ENCODE data around the gene GPC1.

The GPC1 gene

DNA sequence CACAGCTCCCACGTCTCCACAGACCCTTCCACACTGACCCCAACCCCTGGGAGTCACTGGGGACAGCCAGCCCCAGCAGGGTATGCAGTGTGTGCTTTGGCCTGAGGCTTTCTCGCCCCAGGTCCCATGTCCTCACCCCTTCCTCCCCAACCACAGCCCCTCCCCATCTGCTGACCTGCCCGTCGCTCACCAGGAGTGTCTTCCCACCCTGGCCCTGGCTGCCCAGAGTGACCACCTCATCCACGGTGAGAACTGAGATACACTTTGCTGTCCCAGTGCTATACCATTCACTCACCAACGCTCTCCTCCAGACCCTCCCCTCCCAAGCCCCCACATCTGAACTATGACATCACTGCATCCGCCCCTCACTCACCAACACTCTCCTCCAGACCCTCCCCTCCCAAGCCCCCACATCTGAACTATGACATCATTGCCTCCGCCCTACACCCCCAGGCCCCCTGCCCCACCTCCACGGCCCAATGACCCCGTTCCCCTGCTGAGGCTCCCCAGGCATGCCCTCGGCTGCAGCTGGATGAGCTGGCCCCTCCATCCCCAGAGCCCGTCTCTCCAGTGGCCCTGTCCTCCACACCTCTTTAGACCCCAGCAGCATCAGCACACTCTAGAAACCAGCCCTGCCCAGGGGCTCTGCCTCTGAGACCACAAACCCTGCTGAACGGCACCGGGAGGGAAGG is 67.1 kb downstream of the GPC1 start:
- DNase-seq = no peak

DNA sequence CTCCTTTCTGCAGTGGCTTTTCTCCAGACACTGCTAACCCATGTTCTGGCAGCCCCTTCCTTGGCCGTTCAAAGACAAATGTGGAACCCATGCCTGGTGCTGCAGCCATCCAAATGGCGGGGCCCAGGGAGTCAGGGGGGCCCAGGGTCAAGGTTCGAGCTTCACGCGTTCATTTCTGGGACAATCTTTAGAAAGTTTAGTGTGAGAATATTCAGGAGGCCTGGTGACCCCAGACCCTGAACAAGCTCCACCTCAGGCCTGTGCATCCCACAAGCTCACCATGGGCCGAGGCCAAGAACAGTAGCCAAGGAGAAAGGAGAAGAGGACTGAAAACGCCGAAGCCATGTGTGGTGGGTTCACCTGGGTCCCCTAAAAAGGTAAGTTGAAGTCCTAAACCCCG is 67.9 kb downstream of the GPC1 start:
- no peak for DNase-seq

DNA sequence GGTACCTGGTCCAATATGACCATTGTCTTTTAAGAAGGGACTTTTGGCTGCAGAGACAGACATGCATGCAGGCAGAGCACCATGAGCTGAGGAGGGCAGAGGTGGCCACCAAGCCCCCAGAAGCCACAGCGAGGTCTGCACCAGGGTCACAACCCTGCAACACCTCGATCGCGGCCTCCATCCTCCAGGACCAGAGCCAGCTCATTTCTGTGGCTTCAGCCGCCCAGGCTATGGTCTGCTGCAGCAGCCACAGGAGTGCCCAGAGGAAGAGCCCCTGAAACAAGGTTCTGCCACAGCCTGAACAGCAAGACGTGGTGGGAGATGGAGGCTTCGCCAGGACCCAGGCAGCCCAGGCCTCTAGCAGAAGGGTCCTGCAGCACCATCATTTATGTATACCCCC is 68.4 kb downstream of the GPC1 start:
- DNase-seq = no peak

GRCh38 chr2:240505910-240506309 is 70.4 kb downstream of the GPC1 start:
- DNase-seq = no peak

- DNase-seq = no peak
Measured at GRCh38 chr2:240506406-240507059, 71.1 kb downstream of the GPC1 start.

DNA sequence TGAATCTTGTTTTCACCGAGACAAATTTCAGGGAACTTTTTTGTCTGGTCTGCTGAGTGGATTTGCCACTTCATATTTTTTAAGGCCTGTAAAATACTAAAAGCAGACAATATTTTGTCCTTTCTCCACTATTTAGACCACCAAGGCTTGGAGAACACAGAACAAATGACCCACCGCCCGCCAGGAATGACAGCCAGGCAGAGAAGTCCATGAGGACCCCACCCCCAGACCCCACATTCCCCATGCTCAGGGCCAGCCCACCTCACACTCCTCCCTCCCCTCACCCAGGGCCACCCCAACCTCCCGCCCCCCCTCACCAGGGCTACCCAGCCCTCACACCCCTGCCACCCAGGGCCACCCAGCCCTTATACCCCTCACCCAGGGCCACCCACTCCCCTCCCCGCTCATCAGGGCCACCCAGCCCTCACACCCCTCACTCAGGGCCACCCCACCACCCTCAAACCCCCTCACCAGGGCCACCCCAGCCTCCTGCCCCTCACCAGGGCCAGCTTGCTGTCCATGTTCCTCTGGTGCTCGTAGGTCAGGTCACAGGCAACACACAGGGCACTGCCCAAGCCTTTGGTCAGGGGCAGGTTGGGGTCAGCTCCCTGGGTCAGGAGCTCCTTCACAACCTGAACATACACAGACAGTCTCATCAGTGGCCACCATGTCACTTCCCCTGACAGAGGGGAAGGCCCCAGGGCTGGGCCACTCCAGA is 71.8 kb downstream of the GPC1 start:
- DNase-seq = no peak

DNA sequence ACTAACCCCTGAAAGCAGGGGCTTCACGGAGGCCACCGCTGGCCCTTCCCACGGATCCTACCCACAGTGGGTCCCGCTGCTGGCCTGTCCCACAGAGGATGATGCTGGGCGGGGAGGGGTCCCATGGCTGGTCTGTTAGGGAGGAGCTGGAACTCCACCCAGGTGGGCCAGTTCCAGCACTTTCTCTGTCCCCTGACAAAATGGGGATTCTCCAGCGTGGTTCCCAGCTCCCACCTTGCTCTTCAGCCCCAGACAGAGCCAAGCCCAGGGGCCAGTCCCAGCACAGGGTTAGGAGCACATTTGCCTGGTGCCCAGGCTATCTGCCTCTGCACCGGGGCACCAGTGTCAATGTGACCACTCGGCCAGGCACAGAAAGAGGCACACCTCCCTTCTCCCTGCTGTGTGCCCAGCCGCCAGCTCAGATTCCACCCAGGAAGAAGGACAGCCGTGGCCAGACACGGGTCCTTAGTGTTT is 72.4 kb downstream of the GPC1 start:
- no peak for DNase-seq

- DNase-seq = no peak
Measured at GRCh38 chr2:240508832-240509545, 73.5 kb downstream of the GPC1 start.

- no peak for DNase-seq
Measured at GRCh38 chr2:240509667-240510512, 74.4 kb downstream of the GPC1 start.

DNA sequence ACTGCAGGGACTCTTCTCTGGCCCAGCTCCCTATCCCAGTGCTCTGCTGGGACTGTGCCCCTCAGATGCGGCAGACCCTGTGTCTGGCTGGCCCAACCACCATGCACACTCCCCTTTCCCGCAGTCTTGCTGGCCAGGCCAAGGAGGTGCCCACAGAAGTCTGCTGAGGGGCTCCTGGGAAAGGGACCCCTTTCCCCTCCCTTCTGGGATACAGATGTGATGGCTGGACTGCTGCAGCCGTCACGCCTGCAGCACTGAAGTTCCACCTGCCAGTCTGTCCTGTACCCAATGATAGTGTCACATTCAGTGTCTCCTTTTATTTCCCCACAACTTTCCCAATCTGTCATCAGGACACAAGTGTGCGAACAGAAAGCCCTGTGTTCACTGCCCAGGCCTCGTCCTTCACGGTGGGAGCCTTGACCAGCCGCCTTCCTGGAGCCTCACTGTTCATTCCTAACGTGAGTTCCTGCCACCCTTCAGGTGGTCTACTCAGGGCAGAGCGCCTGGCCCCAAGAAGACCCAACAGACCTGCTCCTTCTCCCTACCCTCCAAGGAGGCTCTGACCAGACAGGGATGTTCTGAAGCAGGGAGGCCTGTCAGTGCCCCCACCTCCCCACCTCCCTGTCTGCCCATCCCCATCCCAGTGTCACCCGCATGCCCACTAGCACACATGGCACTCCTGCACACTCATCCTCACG is 75.2 kb downstream of the GPC1 start:
- DNase-seq = no peak

GRCh38 chr2:240511351-240512108 is 76.1 kb downstream of the GPC1 start:
- DNase-seq = peak in 1 of 2 donors; percentile 10

DNA sequence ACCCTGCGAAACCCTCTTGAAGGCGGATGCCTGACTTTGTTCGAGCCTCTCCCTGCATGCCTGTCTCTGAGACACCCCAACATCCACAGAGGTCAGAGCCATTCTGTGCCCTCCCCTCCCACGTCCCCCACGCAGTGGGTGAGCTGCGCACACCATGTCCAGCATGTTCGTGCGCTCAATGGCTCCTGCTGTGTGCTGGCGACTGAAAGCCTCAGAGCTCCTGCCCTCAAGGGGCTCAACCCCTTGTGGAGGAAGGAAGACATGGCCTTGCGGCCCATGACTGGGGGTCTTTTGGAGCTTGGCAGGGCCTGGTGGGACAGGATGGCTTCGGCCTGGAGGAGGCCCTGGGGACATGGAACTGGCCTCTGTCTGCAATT is 76.6 kb downstream of the GPC1 start:
- no peak for DNase-seq

GRCh38 chr2:240512666-240513535 is 77.4 kb downstream of the GPC1 start:
- DNase-seq = no peak

- peak; percentile 96 for DNase-seq
Measured at GRCh38 chr2:240513549-240514287, 78.3 kb downstream of the GPC1 start.

DNA sequence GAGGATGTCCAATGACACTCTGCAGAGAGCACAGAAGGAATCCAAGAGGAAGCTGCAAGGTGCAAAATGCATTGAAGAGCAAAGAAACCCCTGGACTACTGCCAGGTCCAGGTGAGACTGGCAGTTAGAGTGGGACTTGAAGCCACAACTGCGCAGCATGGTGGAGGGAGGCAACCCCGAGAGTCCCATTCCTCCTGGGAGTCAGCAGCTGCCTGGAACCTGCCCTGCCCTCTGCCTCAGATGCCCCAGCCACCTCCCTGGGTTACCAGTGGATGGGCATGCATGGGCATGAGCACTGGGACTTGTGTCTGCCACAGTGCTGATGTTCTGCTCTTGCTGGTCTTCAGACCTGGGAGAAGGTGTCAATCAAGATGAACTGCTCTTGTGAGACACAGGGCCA is 79.2 kb downstream of the GPC1 start:
- DNase-seq = no peak

DNA sequence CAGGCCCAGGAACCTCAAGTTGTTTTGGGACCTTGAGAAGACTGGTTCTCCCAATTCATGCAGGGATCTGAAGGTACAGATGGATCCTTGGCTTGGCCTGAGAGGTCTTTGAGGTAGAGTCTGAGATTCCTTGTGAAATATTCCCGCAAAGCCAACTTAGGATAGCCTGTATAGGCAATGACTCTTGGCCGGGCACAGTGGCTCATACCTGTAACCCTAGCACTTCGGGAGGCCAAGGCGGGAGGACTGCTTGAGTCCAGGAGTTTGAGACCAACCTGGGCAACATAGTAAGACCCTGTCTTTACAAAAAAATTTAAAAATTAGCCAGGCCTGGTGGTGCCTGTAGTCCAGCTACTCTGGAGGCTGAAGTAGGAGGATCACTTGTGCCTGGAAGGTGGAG is 81.9 kb downstream of the GPC1 start:
- no peak for DNase-seq

All from inflammatory macrophage treated with lipopolysaccharide for 1 hour (primary cell).